Endothelial cell of umbilical vein (primary cell): ENCODE measurements around the gene PARP9. TPM values are rescaled to one million over a fixed set of nuclear protein-coding genes. Genes with fewer than 3 reads are reported as not detected.

Experiments used
- BruUV-seq: library from RNA; stranded (reverse); fragments of 400-500 nt; replicated peaks from 2 replicates; lab custom pipeline; 2021; lab: Mats Ljungman, UMichigan
- CTCF ChIA-PET: fragments of 300-600, 350-600 bp; sonication (Branson Sonifier 250); formaldehyde crosslinking; loops from one replicate; lab custom pipeline; 2021; ENCODE audit warnings: antibody characterized with exemption, inconsistent platforms; lab: Charles Lee
- POLR2A ChIA-PET: fragments of 300-600, 350-600 bp; sonication (Branson Sonifier 250); formaldehyde crosslinking; loops from one replicate; lab custom pipeline; 2021; ENCODE audit warnings: antibody characterized with exemption, inconsistent platforms; lab: Charles Lee
- DNase-seq: peaks from one replicate; pipeline ENCODE4 v3.0.0-alpha.2; 2011; ENCODE audit warnings: low read depth, low spot score
- FAIRE-seq: peaks from 2 replicates; lab custom pipeline; 2011; peaks lifted over from hg19 to GRCh38; lab: Jason Lieb, UNC
- H2AFZ ChIP-seq: 2 replicates; pipeline ENCODE4 v1.6.0; 2012; ENCODE audit warnings: low read depth, low read length, control low read depth, inconsistent platforms
- H3K27ac ChIP-seq: 2 replicates; pipeline ENCODE4 v1.5.1; 2011; ENCODE audit warnings: low read depth, mild to moderate bottlenecking, control low read depth, low read length, moderate library complexity; ENCODE audit not compliant: insufficient read depth
- H3K27me3 ChIP-seq, 2 experiments: 2 replicates each; pipeline versions ENCODE4 v1.6.0 to v1.6.1; 2011; ENCODE audit warnings: low read length in 2 of 2, mixed read lengths in 1 of 2; ENCODE audit not compliant: control insufficient read depth in 2 of 2, insufficient read depth in 2 of 2
- H3K36me3 ChIP-seq, 2 experiments: 2 replicates in 1 of 2; 3 replicates in 1 of 2; pipeline ENCODE4 v1.5.1; 2011; ENCODE audit warnings: low read length in 2 of 2, mild to moderate bottlenecking in 1 of 2, moderate library complexity in 1 of 2; ENCODE audit not compliant: control insufficient read depth in 2 of 2, insufficient read depth in 2 of 2; ENCODE audit errors: extremely low read depth in 1 of 2
- H3K4me1 ChIP-seq: 3 replicates; pipeline ENCODE4 v1.5.1; 2011; ENCODE audit warnings: mild to moderate bottlenecking, low read length; ENCODE audit not compliant: control insufficient read depth, insufficient read depth; ENCODE audit errors: extremely low read depth
- H3K4me2 ChIP-seq: 2 replicates; pipeline ENCODE4 v1.6.1; 2011; ENCODE audit warnings: low read length, control low read depth, mixed read lengths; ENCODE audit not compliant: insufficient read depth
- H3K4me3 ChIP-seq, 3 experiments: fragments of 200-600 bp in 1 of 3; sonication (generic), shearing (Covaris generic) in 1 of 3; replicated peaks in 1 of 3; 2 replicates each; pipeline ENCODE4 v1.5.1; 2011 to 2016; ENCODE audit warnings: control low read depth in 3 of 3, low read length in 3 of 3, mild to moderate bottlenecking in 2 of 3, inconsistent platforms in 1 of 3, low read depth in 1 of 3, moderate library complexity in 1 of 3; ENCODE audit not compliant: insufficient read depth in 1 of 3
- H3K79me2 ChIP-seq: 2 replicates; pipeline ENCODE4 v1.6.0; 2012; ENCODE audit warnings: low read length, inconsistent platforms; ENCODE audit not compliant: control insufficient read depth, insufficient read depth
- H3K9ac ChIP-seq: replicated peaks from 2 replicates; pipeline ENCODE3; 2011; ENCODE audit warnings: low read length, control low read depth; ENCODE audit not compliant: insufficient read depth; ENCODE audit errors: extremely low read depth
- H3K9me1 ChIP-seq: replicated peaks from 3 replicates; pipeline ENCODE4 v1.6.0; 2011; ENCODE audit warnings: mild to moderate bottlenecking, low read length; ENCODE audit not compliant: control insufficient read depth, insufficient read depth; ENCODE audit errors: extremely low read depth
- H3K9me3 ChIP-seq: replicated peaks from 2 replicates; pipeline ENCODE4 v1.5.1; 2012; ENCODE audit warnings: low read length, inconsistent platforms; ENCODE audit not compliant: control insufficient read depth, insufficient read depth
- H4K20me1 ChIP-seq: replicated peaks from 2 replicates; pipeline ENCODE3; 2011; ENCODE audit warnings: mild to moderate bottlenecking, low read length; ENCODE audit not compliant: control insufficient read depth, insufficient read depth; ENCODE audit errors: extremely low read depth
- EZH2 ChIP-seq: IDR thresholded peaks from 2 replicates; pipeline ENCODE4 v1.6.1; 2012; ENCODE audit warnings: borderline replicate concordance, low read depth, mild to moderate bottlenecking, moderate library complexity, low read length, inconsistent platforms; ENCODE audit not compliant: severe bottlenecking
- FOS ChIP-seq: IDR thresholded peaks from 2 replicates; pipeline ENCODE4 v1.6.1; 2011; ENCODE audit warnings: mild to moderate bottlenecking, low read length, moderate library complexity, borderline replicate concordance; ENCODE audit not compliant: insufficient read depth
- GATA2 ChIP-seq: IDR thresholded peaks from 2 replicates; pipeline ENCODE4 v1.7.0; 2011; ENCODE audit warnings: low read depth, mild to moderate bottlenecking, moderate library complexity, mixed read lengths, low read length; ENCODE audit not compliant: insufficient read length, insufficient read depth
- JUN ChIP-seq: IDR thresholded peaks from 2 replicates; pipeline ENCODE4 v1.6.1; 2011; ENCODE audit warnings: borderline replicate concordance, low read depth; ENCODE audit not compliant: insufficient read length, insufficient read depth
- MYC ChIP-seq: IDR thresholded peaks from one replicate; pipeline ENCODE4 v1.6.1; 2011; ENCODE audit warnings: mild to moderate bottlenecking, low read depth, low read length
- POLR2A ChIP-seq: IDR thresholded peaks from 2 replicates; pipeline ENCODE4 v1.6.1; 2012; ENCODE audit warnings: low read depth, mild to moderate bottlenecking, control low read depth, low read length
- POLR2AphosphoS5 ChIP-seq: IDR thresholded peaks from 2 replicates; pipeline ENCODE4 v1.6.1; 2012; ENCODE audit warnings: low read depth, mild to moderate bottlenecking, control low read depth, low read length, moderate library complexity; ENCODE audit not compliant: insufficient read depth
- dilution Hi-C: fragments of 300-500 bp; cut with MboI; formaldehyde crosslinking; loops from one replicate; pipeline ENCODE4 v1.15.0; 2019; ENCODE audit warnings: low sequenced_read_pairs; ENCODE audit not compliant: extremely low pct_ligation_motif_present
- intact Hi-C: fragments of 100-400 bp; cut with micrococcal nuclease; formaldehyde crosslinking; loops from one replicate; pipeline ENCODE4 v1.10.0; 2022
- polyA plus RNA-seq, 4 experiments: library from polyadenylated mRNA; depleted of rRNA in 3 of 4; stranded (reverse) in 3 of 4; unstranded in 1 of 4; fragments of >200 nt; gene quantifications; 2 replicates each; pipeline versions ENCODE4 v1.2.1 to v1.2.3, GENCODE V29; 2011 to 2012; ENCODE audit warnings: missing spikeins in 1 of 4
- total RNA-seq: library from RNA; stranded (reverse); gene quantifications from 2 replicates; pipeline ENCODE4 v1.2.3, GENCODE V29; 2021
- TF ChIP-seq, protein P1 (sequence below), 2 donors: IDR thresholded peaks; 1 replicate in 1 of 2; 2 replicates in 1 of 2; pipeline ENCODE4 v1.5.1; 2011; ENCODE audit warnings: low read length in 2 of 2, mild to moderate bottlenecking in 2 of 2, moderate library complexity in 2 of 2, control low read depth in 1 of 2, inconsistent platforms in 1 of 2, low read depth in 1 of 2; ENCODE audit not compliant: insufficient read depth in 1 of 2; ENCODE audit errors: extremely low read depth in 1 of 2
- TF ChIP-seq, protein P2 (sequence below): IDR thresholded peaks from 2 replicates; pipeline ENCODE4 v1.6.1; 2011; ENCODE audit not compliant: insufficient read depth, insufficient read length

Gene PARP9
- total and polyA plus RNA-seq, 2 donors (not counting 3 experiments of a cell fraction or from before 2014, with no cell fraction given): 10.1 to 12.5 TPM

DNA sequence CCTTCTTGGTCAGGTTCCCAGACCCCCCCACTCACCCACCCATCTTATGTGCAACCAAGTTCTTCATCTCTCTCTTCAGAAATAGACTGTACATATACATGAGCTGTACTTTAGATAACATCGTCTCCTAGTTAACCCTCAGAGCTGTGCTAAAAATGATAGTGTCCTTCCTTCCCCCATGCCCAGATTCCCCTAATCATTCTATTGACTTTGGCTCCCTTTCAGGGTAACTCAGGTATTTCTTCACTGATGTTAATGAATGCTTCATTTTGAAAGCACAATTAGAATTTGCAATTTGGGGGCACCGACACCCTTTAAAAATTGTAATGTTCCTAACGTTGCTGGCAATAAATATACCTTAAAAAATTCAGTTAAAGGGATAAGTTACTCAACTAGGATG, 10.9 kb downstream of the PARP9 start:
- no peak overlapping the region for H3K9ac ChIP-seq
- no peaks in the 10 kb centered on the region for H3K79me2 ChIP-seq
- no peak overlapping the region for H3K4me3 ChIP-seq
- H3K27me3 ChIP-seq: no peaks in the 10 kb centered on the region
- no peaks in the 10 kb centered on the region for H3K9me3 ChIP-seq
- no peaks in the 10 kb centered on the region for H3K9me1 ChIP-seq
- H3K27ac ChIP-seq: no peak overlapping the region
- dilution Hi-C loops (no loop called here), intact Hi-C loops (no loop called here)
- DNase-seq (no peak), FAIRE-seq (no peak)
- ChIA-PET POLR2A (no interaction called here), CTCF (interaction anchor here (0.9 to 2.9 kb wide), 3 partner anchors 126 to 160 kb away, joined by 3 to 9 read pairs (median 3); no protein-coding TSS in a partner anchor)
- H3K4me1 ChIP-seq: no peaks in the 10 kb centered on the region
- H2AFZ ChIP-seq: no peak overlapping the region
- H3K4me2 ChIP-seq: no peak overlapping the region
- BruUV-seq: no TSS peak
- no peaks in the 10 kb centered on the region for H4K20me1 ChIP-seq
- TF ChIP-seq, protein P1, sequence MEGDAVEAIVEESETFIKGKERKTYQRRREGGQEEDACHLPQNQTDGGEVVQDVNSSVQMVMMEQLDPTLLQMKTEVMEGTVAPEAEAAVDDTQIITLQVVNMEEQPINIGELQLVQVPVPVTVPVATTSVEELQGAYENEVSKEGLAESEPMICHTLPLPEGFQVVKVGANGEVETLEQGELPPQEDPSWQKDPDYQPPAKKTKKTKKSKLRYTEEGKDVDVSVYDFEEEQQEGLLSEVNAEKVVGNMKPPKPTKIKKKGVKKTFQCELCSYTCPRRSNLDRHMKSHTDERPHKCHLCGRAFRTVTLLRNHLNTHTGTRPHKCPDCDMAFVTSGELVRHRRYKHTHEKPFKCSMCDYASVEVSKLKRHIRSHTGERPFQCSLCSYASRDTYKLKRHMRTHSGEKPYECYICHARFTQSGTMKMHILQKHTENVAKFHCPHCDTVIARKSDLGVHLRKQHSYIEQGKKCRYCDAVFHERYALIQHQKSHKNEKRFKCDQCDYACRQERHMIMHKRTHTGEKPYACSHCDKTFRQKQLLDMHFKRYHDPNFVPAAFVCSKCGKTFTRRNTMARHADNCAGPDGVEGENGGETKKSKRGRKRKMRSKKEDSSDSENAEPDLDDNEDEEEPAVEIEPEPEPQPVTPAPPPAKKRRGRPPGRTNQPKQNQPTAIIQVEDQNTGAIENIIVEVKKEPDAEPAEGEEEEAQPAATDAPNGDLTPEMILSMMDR (IDR thresholded peaks at IDR 0.05; ENCODE audit: extremely low read depth in 1 of 2, insufficient read depth in 1 of 2, low read depth in 1 of 2, low read length in 2 of 2): no peak
- TF ChIP-seq EZH2 (no peak), JUN (no peak), POLR2AphosphoS5 (no peak)
- H3K36me3 ChIP-seq: peaks cover 0 to 2% of the 10 kb centered on the region in 2 experiments

DNA sequence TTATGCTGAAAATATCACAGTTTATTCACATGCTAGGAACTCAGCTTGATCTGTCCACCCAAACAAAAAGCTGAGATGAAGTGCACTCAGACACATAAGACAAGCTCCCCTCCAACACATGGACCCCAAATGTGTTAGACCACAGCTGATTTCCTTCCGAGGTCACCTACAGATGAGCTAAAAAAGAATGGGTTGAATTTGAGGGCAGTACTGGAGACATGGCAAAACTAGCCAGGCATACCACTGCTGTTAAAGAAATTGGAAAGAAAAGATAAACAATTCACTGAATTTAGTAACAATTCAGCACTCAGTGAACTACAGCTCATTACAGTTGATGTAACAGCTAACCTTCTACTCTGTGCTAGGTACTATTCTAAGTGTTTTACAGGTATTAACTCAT, 15.5 kb downstream of the PARP9 start:
- Histone ChIP-seq H3K4me1 (no peaks in the 10 kb centered on the region), H2AFZ (no peak overlapping the region), H3K4me3 (no peak overlapping the region), H3K9ac (no peak overlapping the region), H3K27ac (no peak overlapping the region), H3K4me2 (no peak overlapping the region), H3K9me3 (no peaks in the 10 kb centered on the region), H3K36me3 (no peaks in the 10 kb centered on the region), H4K20me1 (no peaks in the 10 kb centered on the region), H3K9me1 (no peaks in the 10 kb centered on the region), H3K27me3 (no peaks in the 10 kb centered on the region), H3K79me2 (no peaks in the 10 kb centered on the region)
- ChIA-PET CTCF (interaction anchor here (1.2 to 2.2 kb wide), 3 partner anchors 11 to 131 kb away, joined by 4 to 8 read pairs (median 6); no protein-coding TSS in a partner anchor), POLR2A (no interaction called here)
- no peak for TF ChIP-seq GATA2
- TF ChIP-seq POLR2A: no peak
- TF ChIP-seq POLR2AphosphoS5: no peak
- no peak for TF ChIP-seq JUN
- TF ChIP-seq, protein P1 (IDR thresholded peaks at IDR 0.05; ENCODE audit: extremely low read depth in 1 of 2, insufficient read depth in 1 of 2, low read depth in 1 of 2, low read length in 2 of 2): no peak
- no peak for TF ChIP-seq EZH2
- TF ChIP-seq, protein P2, sequence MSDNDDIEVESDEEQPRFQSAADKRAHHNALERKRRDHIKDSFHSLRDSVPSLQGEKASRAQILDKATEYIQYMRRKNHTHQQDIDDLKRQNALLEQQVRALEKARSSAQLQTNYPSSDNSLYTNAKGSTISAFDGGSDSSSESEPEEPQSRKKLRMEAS: no peak
- no peak for TF ChIP-seq MYC
- TF ChIP-seq FOS: no peak
- no peak for FAIRE-seq
- no TSS peak for BruUV-seq
- dilution Hi-C loops (no loop called here), intact Hi-C loops (no loop called here)
- DNase-seq: no peak
